ENCODE data around the gene RPA1.

DNA sequence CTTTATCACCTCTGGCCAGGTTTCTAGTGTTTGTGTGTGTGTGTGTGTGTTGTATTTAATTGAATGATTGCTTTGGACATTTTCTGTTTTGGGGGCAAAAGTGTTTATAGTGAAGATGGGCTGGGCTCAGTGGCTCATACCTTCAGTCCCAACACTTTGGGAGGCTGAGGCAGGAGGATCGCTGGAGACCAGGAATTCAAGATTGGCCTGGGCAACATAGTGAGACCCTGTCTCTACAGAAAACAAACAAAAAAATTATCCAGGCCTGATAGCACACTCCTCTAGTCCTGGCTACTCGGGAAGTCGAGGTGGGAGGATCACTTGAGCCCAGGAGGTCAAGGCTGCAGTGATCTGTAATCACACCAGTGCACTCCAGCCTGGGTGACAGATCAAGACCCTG is 37.5 kb downstream of the RPA1 start:
- TF ChIP-seq POLR2AphosphoS5 (IDR thresholded peaks at IDR 0.05) (no peak), POLR2A (IDR thresholded peaks at IDR 0.05; ENCODE audit: low read depth) (no peak), EP300 (IDR thresholded peaks at IDR 0.05) (no peak)
- TF ChIP-seq, protein P1, sequence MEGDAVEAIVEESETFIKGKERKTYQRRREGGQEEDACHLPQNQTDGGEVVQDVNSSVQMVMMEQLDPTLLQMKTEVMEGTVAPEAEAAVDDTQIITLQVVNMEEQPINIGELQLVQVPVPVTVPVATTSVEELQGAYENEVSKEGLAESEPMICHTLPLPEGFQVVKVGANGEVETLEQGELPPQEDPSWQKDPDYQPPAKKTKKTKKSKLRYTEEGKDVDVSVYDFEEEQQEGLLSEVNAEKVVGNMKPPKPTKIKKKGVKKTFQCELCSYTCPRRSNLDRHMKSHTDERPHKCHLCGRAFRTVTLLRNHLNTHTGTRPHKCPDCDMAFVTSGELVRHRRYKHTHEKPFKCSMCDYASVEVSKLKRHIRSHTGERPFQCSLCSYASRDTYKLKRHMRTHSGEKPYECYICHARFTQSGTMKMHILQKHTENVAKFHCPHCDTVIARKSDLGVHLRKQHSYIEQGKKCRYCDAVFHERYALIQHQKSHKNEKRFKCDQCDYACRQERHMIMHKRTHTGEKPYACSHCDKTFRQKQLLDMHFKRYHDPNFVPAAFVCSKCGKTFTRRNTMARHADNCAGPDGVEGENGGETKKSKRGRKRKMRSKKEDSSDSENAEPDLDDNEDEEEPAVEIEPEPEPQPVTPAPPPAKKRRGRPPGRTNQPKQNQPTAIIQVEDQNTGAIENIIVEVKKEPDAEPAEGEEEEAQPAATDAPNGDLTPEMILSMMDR (IDR thresholded peaks at IDR 0.05), result no peak
